WTC11 (cell line): ENCODE results near the gene TP73. TPM values are rescaled to one million over a fixed set of nuclear protein-coding genes. Genes with fewer than 3 reads are reported as not detected.

Experiments used
- ATAC-seq: fragments of 200-7000 bp; cut with Tn5 transposase; 2 replicates; pipeline ENCODE4 v1.10.0; 2021; ENCODE audit warnings: mild to moderate bottlenecking, moderate library complexity
- CTCF ChIA-PET: fragments of 300-600 bp; sonication (Branson Sonifier 250); formaldehyde crosslinking; loops from one replicate; lab custom pipeline; 2021; ENCODE audit warnings: antibody characterized with exemption; lab: Charles Lee
- POLR2A ChIA-PET: fragments of 350-600 bp; sonication (Branson Sonifier 250); formaldehyde crosslinking; loops from one replicate; lab custom pipeline; 2021; ENCODE audit warnings: antibody characterized with exemption; lab: Charles Lee
- DNase-seq: peaks from one replicate; pipeline ENCODE4 v3.0.0; 2021; ENCODE audit warnings: low spot score
- H3K27ac Mint-ChIP-seq: 2 replicates; pipeline ENCODE4 v1.8.0; 2021; ENCODE audit warnings: mixed read lengths
- H3K27me3 Mint-ChIP-seq: 2 replicates; pipeline ENCODE4 v1.8.0; 2021; ENCODE audit warnings: low read depth, mild to moderate bottlenecking, moderate library complexity, mixed read lengths
- H3K36me3 Mint-ChIP-seq: 2 replicates; pipeline ENCODE4 v1.8.0; 2021; ENCODE audit warnings: mixed read lengths
- H3K4me1 Mint-ChIP-seq: 2 replicates; pipeline ENCODE4 v1.8.0; 2022; ENCODE audit warnings: mixed read lengths
- H3K4me3 Mint-ChIP-seq: 2 replicates; pipeline ENCODE4 v1.8.0; 2021; ENCODE audit warnings: mild to moderate bottlenecking, moderate library complexity, mixed read lengths
- H3K9me3 Mint-ChIP-seq: 2 replicates; pipeline ENCODE4 v1.8.0; 2021; ENCODE audit warnings: mixed read lengths
- AR ChIP-seq: fragments of 250-450 bp; sonication (Bioruptor Pico); IDR thresholded peaks from 2 replicates; pipeline ENCODE4 v1.9.0; 2021; ENCODE audit warnings: mild to moderate bottlenecking
- ATF3 ChIP-seq: sonication (generic); formaldehyde crosslinking; conservative IDR thresholded peaks from 2 replicates; pipeline ENCODE4 v1.8.1; 2022; ENCODE audit warnings: mild to moderate bottlenecking, missing genetic modification reagents
- CDX4 ChIP-seq: fragments of 250-450 bp; sonication (Bioruptor Pico); IDR thresholded peaks from 2 replicates; pipeline ENCODE4 v1.9.0; 2021; ENCODE audit warnings: moderate library complexity, mild to moderate bottlenecking, inconsistent platforms, borderline replicate concordance
- E2F5 ChIP-seq: sonication (generic); formaldehyde crosslinking; IDR thresholded peaks from 2 replicates; pipeline ENCODE4 v1.8.1; 2022; ENCODE audit warnings: mild to moderate bottlenecking, moderate library complexity, missing genetic modification reagents
- ESRRA ChIP-seq: sonication (generic); formaldehyde crosslinking; IDR thresholded peaks from 2 replicates; pipeline ENCODE4 v1.8.1; 2022; ENCODE audit warnings: mild to moderate bottlenecking, missing genetic modification reagents, borderline replicate concordance
- HMGA2 ChIP-seq: fragments of 250-450 bp; sonication (Bioruptor Pico); IDR thresholded peaks from 2 replicates; pipeline ENCODE4 v1.4.0; 2021; ENCODE audit warnings: mild to moderate bottlenecking, moderate library complexity
- IRF2 ChIP-seq: sonication (generic); formaldehyde crosslinking; IDR thresholded peaks from 2 replicates; pipeline ENCODE4 v1.8.0; 2022; ENCODE audit warnings: low read depth, missing genetic modification reagents, borderline replicate concordance
- JAZF1 ChIP-seq: fragments of 250-450 bp; sonication (Bioruptor Pico); IDR thresholded peaks from 2 replicates; pipeline ENCODE4 v1.9.0; 2021; ENCODE audit warnings: moderate library complexity, mild to moderate bottlenecking, inconsistent platforms
- JUN ChIP-seq: sonication (generic); formaldehyde crosslinking; IDR thresholded peaks from 2 replicates; pipeline ENCODE4 v1.8.0; 2023; ENCODE audit warnings: mild to moderate bottlenecking, missing genetic modification reagents
- MLX ChIP-seq: sonication (generic); formaldehyde crosslinking; IDR thresholded peaks from 2 replicates; pipeline ENCODE4 v1.8.1; 2023; ENCODE audit warnings: mild to moderate bottlenecking, missing genetic modification reagents, moderate library complexity
- SMAD3 ChIP-seq: sonication (generic); formaldehyde crosslinking; IDR thresholded peaks from 2 replicates; pipeline ENCODE4 v1.8.0; 2022; ENCODE audit warnings: missing genetic modification reagents, mild to moderate bottlenecking, borderline replicate concordance
- SMAD4 ChIP-seq: sonication (generic); formaldehyde crosslinking; IDR thresholded peaks from 2 replicates; pipeline ENCODE4 v1.8.0; 2022; ENCODE audit warnings: mild to moderate bottlenecking, missing genetic modification reagents
- SOX15 ChIP-seq: fragments of 250-450 bp; sonication (Bioruptor Pico); IDR thresholded peaks from 2 replicates; pipeline ENCODE4 v1.9.0; 2021; ENCODE audit warnings: mild to moderate bottlenecking
- ZNF416 ChIP-seq: fragments of 250-450 bp; sonication (Bioruptor Pico); IDR thresholded peaks from 2 replicates; pipeline ENCODE4 v1.9.0; 2021; ENCODE audit warnings: mild to moderate bottlenecking, inconsistent platforms
- ZNF512 ChIP-seq: sonication (generic); formaldehyde crosslinking; IDR thresholded peaks from 2 replicates; pipeline ENCODE4 v1.8.1; 2022; ENCODE audit warnings: missing genetic modification reagents, borderline replicate concordance
- total RNA-seq: library from RNA; stranded (reverse); gene quantifications from 3 replicates; pipeline ENCODE4 v1.2.3, GENCODE V29; 2021

TP73 gene
- total RNA-seq, 1 experiment from 2014 or later = 5.7 TPM

- CTCF ChIA-PET = no interaction called here
- Mint-ChIP-seq H3K9me3 (peaks cover 6% of the 10 kb centered on the region; the same call in 1 of the 2 replicates), H3K4me3 (peak overlapping the region; percentile 60), H3K36me3 (no peaks in the 10 kb centered on the region), H3K27ac (no peak overlapping the region), H3K27me3 (no peaks in the 10 kb centered on the region; the same call in 1 of the 2 replicates), H3K4me1 (peaks cover 31% of the 10 kb centered on the region)
- no peak for DNase-seq
- POLR2A ChIA-PET = no interaction called here
- ATAC-seq = peak; percentile 16
- no peak for TF ChIP-seq ESRRA (CRISPR knock-in tag)
- TF ChIP-seq SMAD4 = no peak
- TF ChIP-seq HMGA2 = no peak
- TF ChIP-seq MLX (CRISPR knock-in tag) = no peak
Observed at GRCh38 chr1:3675436-3675835, 23.1 kb downstream of the TP73 start.

GRCh38 chr1:3676581-3677470, 24.5 kb downstream of the TP73 start:
- ChIA-PET POLR2A (no interaction called here), CTCF (interaction anchor here (0.7 to 1.5 kb wide), 4 partner anchors 25 to 111 kb away, joined by 3 to 4 read pairs (median 4); no protein-coding TSS in a partner anchor)
- DNase-seq (no peak), ATAC-seq (no peak)
- Mint-ChIP-seq H3K4me1 (peaks cover 29% of the 10 kb centered on the region), H3K27me3 (no peaks in the 10 kb centered on the region; the same call in 1 of the 2 replicates), H3K4me3 (no peak overlapping the region), H3K9me3 (peaks cover 6% of the 10 kb centered on the region; the same call in 1 of the 2 replicates), H3K27ac (no peak overlapping the region), H3K36me3 (no peaks in the 10 kb centered on the region)
- no peak for TF ChIP-seq JAZF1 (CRISPR knock-in tag)
- no peak for TF ChIP-seq MLX (CRISPR knock-in tag)
- no peak for TF ChIP-seq SOX15 (CRISPR knock-in tag)
- no peak for TF ChIP-seq SMAD3 (CRISPR knock-in tag)
- TF ChIP-seq AR (CRISPR knock-in tag) = no peak
- TF ChIP-seq IRF2 = no peak
- no peak for TF ChIP-seq ZNF416 (CRISPR knock-in tag)
- no peak for TF ChIP-seq ATF3 (CRISPR knock-in tag)
- no peak for TF ChIP-seq E2F5 (CRISPR knock-in tag)
- no peak for TF ChIP-seq ZNF512

GRCh38 chr1:3677484-3677883, 25.2 kb downstream of the TP73 start:
- CTCF ChIA-PET = interaction anchor here (0.8 to 1.5 kb wide), 8 partner anchors 10 to 187 kb away, joined by 3 to 12 read pairs (median 4); no protein-coding TSS in a partner anchor
- TF ChIP-seq CDX4 (CRISPR knock-in tag) (no peak), JUN (CRISPR knock-in tag) (no peak)
- Mint-ChIP-seq H3K36me3 (no peaks in the 10 kb centered on the region), H3K4me3 (no peak overlapping the region), H3K9me3 (peaks cover 6% of the 10 kb centered on the region; the same call in 1 of the 2 replicates), H3K27ac (no peak overlapping the region), H3K27me3 (no peaks in the 10 kb centered on the region; the same call in 1 of the 2 replicates), H3K4me1 (peaks cover 24% of the 10 kb centered on the region)
- ATAC-seq = no peak
- POLR2A ChIA-PET = no interaction called here
- DNase-seq = no peak
